Dendritic cell treated with granulocyte-macrophage colony-stimulating factor and Interleukin-4, amounts not matched to agents 40 ng/mL and 50 ng/mL, for 4 days (primary cell): ENCODE results near the gene SESN3.
"Not testable (repeated sequence)": the region's sequence is repeated elsewhere in the genome, so short reads cannot be mapped to it uniquely, and the experiment has no call there.

ENCODE experiments used
- H3K27ac Mint-ChIP-seq: one replicate; pipeline ENCODE4 v1.8.0; 2022; ENCODE audit warnings: mild to moderate bottlenecking, mixed read lengths
- H3K27me3 Mint-ChIP-seq: one replicate; pipeline ENCODE4 v1.8.0; 2022; ENCODE audit warnings: mild to moderate bottlenecking, mixed read lengths
- H3K36me3 Mint-ChIP-seq: one replicate; pipeline ENCODE4 v1.8.0; 2022; ENCODE audit warnings: low read depth, mixed read lengths
- H3K4me1 Mint-ChIP-seq: one replicate; pipeline ENCODE4 v1.8.0; 2022; ENCODE audit warnings: low read depth, mixed read lengths
- H3K4me3 Mint-ChIP-seq: one replicate; pipeline ENCODE4 v1.8.0; 2022; ENCODE audit warnings: mild to moderate bottlenecking, moderate library complexity, mixed read lengths
- H3K9me3 Mint-ChIP-seq: one replicate; pipeline ENCODE4 v1.8.0; 2022; ENCODE audit warnings: mixed read lengths
- intact Hi-C: fragments of 100-400 bp; cut with micrococcal nuclease; formaldehyde crosslinking; loops from one replicate; pipeline ENCODE4 v1.15.0; 2022

The SESN3 gene

GRCh38 chr11:95242845-95243605 lies 12.0 kb upstream of the SESN3 start:
- H3K9me3 Mint-ChIP-seq: no peaks in the 10 kb centered on the region
- no peak overlapping the region for H3K4me3 Mint-ChIP-seq
- H3K4me1 Mint-ChIP-seq: peaks cover 49% of the 10 kb centered on the region
- no peaks in the 10 kb centered on the region for H3K27me3 Mint-ChIP-seq
- H3K36me3 Mint-ChIP-seq: no peaks in the 10 kb centered on the region
- H3K27ac Mint-ChIP-seq: peak overlapping the region; percentile 90
- intact Hi-C loops: no loop called here

DNA sequence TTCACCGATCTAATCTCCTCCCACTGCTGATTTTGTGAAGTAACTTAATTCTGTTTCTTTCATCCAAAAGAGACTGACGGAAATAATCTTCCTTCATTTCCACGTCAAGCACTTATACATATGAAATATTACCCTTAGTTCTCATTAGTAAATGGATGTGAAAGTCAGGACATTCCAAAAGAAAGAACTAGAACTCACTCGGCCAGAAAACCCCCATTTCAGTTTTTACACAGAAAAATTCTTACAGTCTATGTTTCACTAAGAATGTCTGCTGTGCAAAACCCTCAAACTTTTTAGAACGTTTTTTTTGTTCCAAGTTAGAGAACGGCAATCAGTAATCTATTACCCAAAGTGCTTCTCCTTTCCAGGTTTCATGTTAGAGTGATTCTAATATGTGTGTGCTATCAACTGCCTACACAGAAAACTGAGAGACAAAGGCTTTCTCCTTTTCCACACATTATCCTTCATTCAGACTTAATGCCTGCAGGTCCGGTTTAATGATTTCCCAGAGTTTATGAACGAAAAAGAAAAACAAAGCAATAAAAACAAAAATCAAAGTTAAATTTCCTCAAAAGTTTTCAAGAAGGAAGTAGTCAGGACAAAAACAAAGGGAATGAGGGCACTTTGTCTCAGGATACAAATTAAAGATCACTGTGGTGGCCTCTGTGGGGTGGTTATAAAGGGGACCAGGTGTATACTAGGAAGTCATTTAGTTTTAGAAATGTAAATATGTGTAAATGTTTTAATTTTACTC lies 11.3 kb upstream of the SESN3 start:
- peaks cover 44% of the 10 kb centered on the region for H3K4me1 Mint-ChIP-seq
- H3K9me3 Mint-ChIP-seq: no peaks in the 10 kb centered on the region
- intact Hi-C loops: no loop called here
- peak overlapping the region; percentile 57 for H3K4me3 Mint-ChIP-seq
- H3K27ac Mint-ChIP-seq: peak overlapping the region; percentile 90
- H3K36me3 Mint-ChIP-seq: no peaks in the 10 kb centered on the region
- H3K27me3 Mint-ChIP-seq: no peaks in the 10 kb centered on the region

DNA sequence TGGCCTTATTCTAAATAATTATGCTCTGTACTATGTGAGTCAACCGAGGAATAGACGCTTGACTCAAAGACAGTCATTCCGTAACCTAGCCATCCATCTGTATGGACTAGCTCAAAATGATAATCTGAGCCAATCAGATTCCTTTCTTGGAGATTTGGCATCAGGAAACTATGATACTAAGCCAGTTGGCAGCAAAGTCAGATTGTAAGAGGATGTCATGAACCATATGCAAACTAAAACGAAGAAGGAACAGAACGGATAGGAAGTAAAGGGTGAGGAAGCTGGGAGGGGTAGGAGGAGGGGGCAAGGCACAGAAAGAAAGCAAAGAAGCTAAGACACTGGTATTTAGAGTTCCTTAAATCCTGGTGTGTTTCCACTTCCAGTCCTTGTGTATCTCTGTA lies 10.7 kb upstream of the SESN3 start:
- H3K9me3 Mint-ChIP-seq: no peaks in the 10 kb centered on the region
- H3K4me3 Mint-ChIP-seq: peak overlapping the region; percentile 57
- intact Hi-C loops: no loop called here
- no peaks in the 10 kb centered on the region for H3K36me3 Mint-ChIP-seq
- peaks cover 44% of the 10 kb centered on the region for H3K4me1 Mint-ChIP-seq
- H3K27me3 Mint-ChIP-seq: no peaks in the 10 kb centered on the region
- peak overlapping the region; percentile 90 for H3K27ac Mint-ChIP-seq

DNA sequence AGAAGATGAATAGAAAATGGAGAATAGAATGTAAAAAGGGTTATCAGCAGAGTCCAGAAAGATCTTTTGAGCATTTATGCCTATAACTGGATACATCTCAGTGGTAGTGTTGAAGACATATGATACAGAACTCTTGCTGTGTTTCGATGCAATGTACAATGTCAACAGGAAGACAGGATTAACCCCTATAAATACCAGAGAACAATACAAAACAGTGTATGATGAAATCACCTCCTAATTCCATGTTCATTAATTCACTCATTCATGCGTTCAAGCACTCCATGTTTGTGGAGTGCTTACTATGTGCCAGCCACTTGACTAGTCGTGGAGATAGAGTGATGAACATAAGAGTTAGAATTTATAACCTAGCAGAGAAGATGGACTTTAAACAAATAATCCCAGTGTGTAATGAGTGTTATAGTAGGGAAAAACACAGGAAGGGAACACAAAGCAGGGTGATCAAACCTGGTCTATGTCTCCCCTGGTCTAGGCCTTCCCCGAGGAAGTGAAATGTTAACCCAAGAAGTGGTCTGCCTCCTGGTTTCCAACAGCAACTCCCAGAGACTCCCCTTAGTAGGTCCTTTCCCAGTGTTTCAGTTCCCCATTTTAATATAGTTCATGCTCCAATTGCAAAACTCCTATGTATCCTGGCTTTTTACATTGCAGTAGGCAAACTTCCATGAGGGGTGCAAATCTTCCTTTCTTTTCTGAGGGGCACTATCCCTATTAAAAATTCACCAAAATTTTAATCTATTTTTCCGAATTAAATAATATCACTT lies 9.1 kb upstream of the SESN3 start:
- Mint-ChIP-seq H3K9me3 (no peaks in the 10 kb centered on the region), H3K36me3 (no peaks in the 10 kb centered on the region), H3K4me3 (no peak overlapping the region), H3K4me1 (peaks cover 36% of the 10 kb centered on the region), H3K27me3 (no peaks in the 10 kb centered on the region), H3K27ac (no peak overlapping the region)
- intact Hi-C loops: loop anchor here (10.0 kb wide), 1 partner anchor 55 kb away; no protein-coding TSS in a partner anchor

GRCh38 chr11:95232666-95233065 lies 1.7 kb upstream of the SESN3 start:
- intact Hi-C loops: loop anchor here (10.0 kb wide), 1 partner anchor 62 kb away; no protein-coding TSS in a partner anchor
- Mint-ChIP-seq H3K36me3 (peaks cover 6% of the 10 kb centered on the region), H3K27me3 (no peaks in the 10 kb centered on the region), H3K27ac (no peak overlapping the region), H3K9me3 (no peaks in the 10 kb centered on the region), H3K4me1 (peaks cover 6% of the 10 kb centered on the region), H3K4me3 (peak overlapping the region; percentile 20)

- Mint-ChIP-seq H3K36me3 (peaks cover 6% of the 10 kb centered on the region), H3K27me3 (no peaks in the 10 kb centered on the region), H3K4me3 (no peak overlapping the region), H3K9me3 (no peaks in the 10 kb centered on the region), H3K4me1 (peaks cover 6% of the 10 kb centered on the region), H3K27ac (no peak overlapping the region)
- intact Hi-C loops: loop anchor here (10.0 kb wide), 1 partner anchor 63 kb away; no protein-coding TSS in a partner anchor
Observed at GRCh38 chr11:95231881-95232605, 1.0 kb upstream of the SESN3 start.

GRCh38 chr11:95230810-95231126 lies 234 bp downstream of the SESN3 start:
- Mint-ChIP-seq H3K9me3 (no peaks in the 10 kb centered on the region), H3K27me3 (no peaks in the 10 kb centered on the region), H3K27ac (no peak overlapping the region), H3K4me3 (no peak overlapping the region), H3K4me1 (peaks cover 6% of the 10 kb centered on the region), H3K36me3 (peaks cover 6% of the 10 kb centered on the region)
- intact Hi-C loops: loop anchor here (10.0 kb wide), 1 partner anchor 64 kb away; no protein-coding TSS in a partner anchor

GRCh38 chr11:95229993-95230809 lies 801 bp downstream of the SESN3 start:
- H3K36me3 Mint-ChIP-seq: peaks cover 6% of the 10 kb centered on the region
- H3K27me3 Mint-ChIP-seq: no peaks in the 10 kb centered on the region
- no peak overlapping the region for H3K27ac Mint-ChIP-seq
- H3K4me3 Mint-ChIP-seq: no peak overlapping the region
- no peaks in the 10 kb centered on the region for H3K9me3 Mint-ChIP-seq
- H3K4me1 Mint-ChIP-seq: peaks cover 6% of the 10 kb centered on the region
- intact Hi-C loops: loop anchor here (5.0 to 10.0 kb wide), 3 partner anchors 32 to 472 kb away; no protein-coding TSS in a partner anchor

DNA sequence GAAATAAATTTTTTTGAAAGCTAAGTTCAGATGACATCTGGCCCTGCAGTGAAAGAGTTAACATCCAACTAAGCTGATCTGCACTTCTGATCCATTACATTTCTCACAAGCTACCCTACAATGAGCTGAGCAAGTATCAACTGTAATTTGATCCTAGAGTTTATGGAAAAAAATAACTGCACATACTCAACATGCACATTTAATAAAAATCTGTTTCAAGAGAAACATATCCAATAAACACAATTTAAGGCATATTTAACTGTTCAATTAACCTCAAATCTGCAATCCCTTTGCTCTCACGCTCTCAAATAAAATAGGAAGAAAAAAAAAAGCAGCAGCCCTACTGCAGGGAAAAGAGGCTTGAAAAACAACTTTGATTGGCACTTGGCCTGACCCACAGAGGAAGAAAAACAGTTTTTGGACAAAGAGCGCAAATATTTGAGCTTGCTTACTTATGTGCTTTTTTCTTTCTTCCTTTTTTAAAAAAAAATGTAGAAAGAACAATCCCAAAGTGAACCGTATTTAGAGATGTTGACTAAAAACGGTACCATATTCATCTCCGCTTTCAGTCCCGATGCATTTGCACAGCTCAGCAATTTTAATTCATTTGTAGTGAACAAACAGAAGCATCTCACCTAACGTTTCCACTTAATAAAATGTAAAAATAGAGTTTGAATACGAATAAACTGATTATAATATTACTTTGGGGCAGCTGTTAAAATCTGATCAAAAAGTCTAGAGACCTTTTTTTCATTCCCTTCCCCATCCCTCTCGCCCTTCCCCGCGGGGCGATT lies 1.6 kb downstream of the SESN3 start:
- Mint-ChIP-seq H3K27me3 (no peaks in the 10 kb centered on the region), H3K4me3 (no peak overlapping the region), H3K4me1 (peaks cover 6% of the 10 kb centered on the region), H3K36me3 (peaks cover 6% of the 10 kb centered on the region), H3K27ac (no peak overlapping the region), H3K9me3 (no peaks in the 10 kb centered on the region)
- intact Hi-C loops: loop anchor here (5.0 kb wide), 2 partner anchors 33 to 473 kb away; no protein-coding TSS in a partner anchor

DNA sequence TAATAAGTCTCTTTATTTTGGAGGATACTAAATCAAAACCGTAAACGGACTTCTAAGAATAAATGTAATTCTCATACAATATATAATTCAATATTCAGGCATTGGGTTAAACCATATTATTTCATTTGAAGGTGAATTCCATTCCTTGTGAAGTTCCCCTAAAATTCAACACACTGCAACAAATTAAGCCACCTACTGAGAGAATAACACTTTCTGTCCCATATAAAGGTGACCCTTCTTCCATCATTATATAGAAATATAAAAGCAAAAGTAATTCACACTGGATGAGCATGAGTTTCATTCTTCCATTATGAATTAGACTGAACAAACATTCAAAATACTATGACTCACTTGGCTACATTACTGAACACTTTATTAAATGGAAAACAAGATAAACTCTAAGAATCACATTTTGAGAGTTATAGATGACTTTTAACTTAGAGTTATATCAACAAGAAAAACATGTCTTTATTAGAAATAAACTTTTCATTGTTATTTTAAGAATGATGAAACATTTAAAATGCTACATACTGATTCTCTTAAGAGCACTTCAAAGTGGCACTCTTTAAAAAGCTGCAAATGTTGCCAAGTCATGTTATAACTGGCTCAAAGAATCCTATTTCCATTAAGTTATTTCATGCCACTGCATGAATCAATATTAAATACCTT lies 2.8 kb downstream of the SESN3 start:
- intact Hi-C loops: loop anchor here (5.0 kb wide), 2 partner anchors 34 to 474 kb away; no protein-coding TSS in a partner anchor
- H3K4me3 Mint-ChIP-seq: no peak overlapping the region
- H3K27ac Mint-ChIP-seq: no peak overlapping the region
- no peaks in the 10 kb centered on the region for H3K27me3 Mint-ChIP-seq
- no peaks in the 10 kb centered on the region for H3K9me3 Mint-ChIP-seq
- H3K4me1 Mint-ChIP-seq: peaks cover 2% of the 10 kb centered on the region
- H3K36me3 Mint-ChIP-seq: peaks cover 8% of the 10 kb centered on the region

GRCh38 chr11:95227060-95227459 lies 3.9 kb downstream of the SESN3 start:
- intact Hi-C loops: loop anchor here (5.0 kb wide), 2 partner anchors 35 to 475 kb away; no protein-coding TSS in a partner anchor
- H3K4me3 Mint-ChIP-seq, H3K9me3 Mint-ChIP-seq, H3K4me1 Mint-ChIP-seq, H3K27ac Mint-ChIP-seq, H3K27me3 Mint-ChIP-seq: not testable (repeated sequence)
- peaks cover 12% of the 10 kb centered on the region for H3K36me3 Mint-ChIP-seq

GRCh38 chr11:95222817-95223216 lies 8.2 kb downstream of the SESN3 start:
- H3K36me3 Mint-ChIP-seq: peaks cover 19% of the 10 kb centered on the region
- no peaks in the 10 kb centered on the region for H3K27me3 Mint-ChIP-seq
- intact Hi-C loops: no loop called here
- no peak overlapping the region for H3K27ac Mint-ChIP-seq
- no peak overlapping the region for H3K4me3 Mint-ChIP-seq
- no peaks in the 10 kb centered on the region for H3K9me3 Mint-ChIP-seq
- H3K4me1 Mint-ChIP-seq: peaks cover 8% of the 10 kb centered on the region
